NCI-H1048 (cell line): ENCODE results near the gene FAM163B.

Source experiments
- DNase-seq: peaks from one replicate; lab custom pipeline; 2025; lab: John Stamatoyannopoulos, UW

The FAM163B gene

DNA sequence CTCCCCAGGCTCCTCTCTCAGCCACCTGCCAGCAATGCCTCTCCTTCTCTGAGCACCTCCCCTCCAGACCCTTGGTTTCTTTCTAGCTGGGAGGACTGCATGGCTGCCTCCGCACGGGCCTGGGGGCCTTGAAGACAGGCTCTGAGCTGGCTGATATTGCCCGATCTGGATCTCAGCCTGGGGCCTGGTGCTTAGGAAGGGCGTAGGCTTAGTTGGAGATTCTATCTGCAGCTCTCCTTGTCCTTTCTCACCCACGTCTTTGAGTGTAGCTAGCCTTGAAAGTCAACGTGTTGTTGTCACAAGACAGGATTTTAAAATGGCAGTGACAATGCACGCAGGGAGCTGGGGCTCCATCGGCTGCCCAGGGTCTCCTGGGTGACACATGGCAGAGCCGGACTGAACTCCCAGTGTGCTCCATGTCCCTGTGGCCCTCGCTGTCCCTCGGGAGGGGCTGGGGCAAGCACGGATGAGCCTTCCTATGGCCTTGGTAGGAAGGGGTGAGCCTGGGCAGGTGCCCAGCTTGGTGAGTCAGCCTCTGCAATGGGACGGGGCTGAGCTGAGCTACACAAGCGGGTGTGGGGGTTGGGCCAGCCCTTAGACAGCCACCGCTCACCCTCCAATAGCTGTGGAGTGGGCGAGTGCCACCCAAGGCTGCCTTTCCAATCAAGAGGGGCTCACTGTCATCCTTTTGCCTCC is 65.3 kb downstream of the FAM163B start:
- no peak for DNase-seq

DNA sequence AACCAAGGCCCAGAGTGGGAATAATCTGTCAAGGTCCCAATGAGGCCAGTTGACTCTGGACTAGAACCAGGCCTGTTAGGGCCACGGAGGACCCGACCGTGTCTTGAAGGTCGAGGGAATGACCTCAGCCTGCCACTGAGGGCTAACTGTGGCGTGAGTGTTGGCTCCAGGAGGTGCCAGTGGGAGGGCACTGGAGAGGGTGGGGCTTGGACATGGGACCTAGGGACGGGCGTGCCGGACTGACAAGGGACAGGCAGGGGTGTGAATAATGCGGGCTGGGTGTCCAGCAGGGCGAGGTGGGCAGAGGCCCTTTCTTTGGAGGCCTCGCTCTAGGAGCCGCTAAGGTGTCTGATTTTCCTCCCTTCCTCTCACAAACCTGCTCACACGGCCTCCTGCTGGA is 67.2 kb downstream of the FAM163B start:
- no peak for DNase-seq

DNA sequence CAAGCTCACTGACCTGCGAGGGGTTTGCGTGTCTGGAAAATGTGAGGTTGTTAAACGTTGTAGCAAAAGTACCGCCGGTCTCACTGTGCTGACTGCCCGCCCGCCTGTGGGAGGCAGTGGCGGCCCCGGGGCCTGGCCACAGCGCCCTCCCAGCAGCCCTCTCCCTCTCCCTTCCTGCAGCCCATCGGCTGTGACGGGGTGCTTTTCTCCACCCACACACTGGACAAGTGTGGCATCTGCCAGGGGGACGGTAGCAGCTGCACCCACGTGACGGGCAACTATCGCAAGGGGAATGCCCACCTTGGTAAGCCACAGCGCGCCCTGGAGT is 68.5 kb downstream of the FAM163B start:
- DNase-seq = no peak

DNA sequence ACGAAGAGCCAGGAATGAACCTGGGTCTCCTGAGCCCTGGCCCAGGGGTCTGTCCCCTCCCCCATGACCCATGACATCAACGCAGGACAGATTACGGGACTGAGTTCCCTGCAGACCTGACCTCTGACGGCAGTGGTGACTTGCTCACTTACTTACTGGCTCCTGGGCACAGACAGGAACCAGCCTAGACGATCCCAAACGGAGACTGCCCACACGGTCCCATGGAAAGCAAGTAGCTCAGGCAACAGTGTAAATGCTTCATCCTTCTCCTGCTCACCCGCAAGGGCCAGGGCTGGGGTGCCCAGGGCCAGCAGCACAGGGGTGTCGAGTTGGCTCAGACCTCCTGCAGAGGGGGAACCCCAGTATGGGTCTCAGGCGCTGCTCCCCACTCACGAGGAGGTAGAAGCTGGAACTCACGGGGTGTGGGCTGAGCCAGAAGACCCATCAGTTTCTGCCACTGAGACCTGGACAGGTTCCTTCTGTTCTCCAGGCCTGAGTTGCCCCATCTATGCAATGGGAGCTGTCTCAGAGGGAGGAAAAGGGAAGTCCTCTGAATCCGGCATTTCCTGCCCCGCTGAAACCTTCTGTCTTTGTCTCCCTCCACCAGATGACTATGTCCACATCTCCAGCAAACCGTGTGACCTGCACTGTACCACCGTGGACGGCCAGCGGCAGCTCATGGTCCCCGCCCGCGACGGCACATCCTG is 69.0 kb downstream of the FAM163B start:
- no peak for DNase-seq

DNA sequence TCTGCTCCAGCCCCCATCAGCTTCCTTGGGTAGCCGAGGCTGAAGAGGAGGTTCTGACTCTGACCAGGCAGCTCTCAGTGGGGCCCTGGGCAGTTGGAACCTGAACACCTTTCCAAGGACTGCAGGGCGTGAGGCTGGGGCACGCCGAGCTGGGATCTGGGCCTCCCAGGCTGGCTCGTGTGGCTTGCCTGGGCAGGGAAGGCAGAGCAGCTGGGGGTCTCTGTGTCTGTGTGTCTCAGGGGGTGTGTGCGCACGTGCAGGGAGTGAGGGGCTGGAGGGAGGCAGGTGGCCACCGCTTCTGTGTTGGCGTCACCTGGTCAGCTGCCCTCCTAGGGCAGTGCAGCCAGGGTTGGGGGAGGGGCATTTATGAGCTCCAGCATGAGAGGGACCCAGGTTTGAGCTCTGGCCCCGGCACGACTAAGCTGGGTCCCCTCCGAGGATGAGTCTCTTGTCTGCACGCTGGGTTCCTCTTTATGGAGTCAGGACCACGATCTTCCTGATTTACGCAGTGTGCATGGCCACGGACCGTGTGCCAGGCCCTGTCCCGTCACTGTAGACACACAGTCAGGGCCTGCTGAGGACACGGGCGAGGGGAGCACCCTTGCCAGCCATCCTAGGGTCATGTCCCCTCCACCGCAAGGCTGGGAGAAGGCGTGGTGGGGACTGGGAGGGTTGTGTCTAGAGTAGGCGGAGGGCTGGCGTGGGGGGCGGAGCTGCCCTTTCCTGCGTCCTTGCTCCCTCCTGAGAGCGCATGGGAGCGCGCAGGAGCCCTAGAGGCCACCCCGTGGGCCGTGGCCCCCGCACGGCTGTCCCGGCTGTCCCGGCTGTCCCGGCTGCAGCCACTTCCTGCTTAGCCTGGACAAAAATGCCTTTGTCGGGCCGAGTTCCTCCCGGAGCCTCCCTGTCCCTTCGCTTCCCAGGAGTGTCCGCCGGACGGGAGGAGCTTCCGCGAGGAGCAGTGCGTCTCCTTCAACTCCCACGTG is 70.0 kb downstream of the FAM163B start:
- DNase-seq = no peak

DNA sequence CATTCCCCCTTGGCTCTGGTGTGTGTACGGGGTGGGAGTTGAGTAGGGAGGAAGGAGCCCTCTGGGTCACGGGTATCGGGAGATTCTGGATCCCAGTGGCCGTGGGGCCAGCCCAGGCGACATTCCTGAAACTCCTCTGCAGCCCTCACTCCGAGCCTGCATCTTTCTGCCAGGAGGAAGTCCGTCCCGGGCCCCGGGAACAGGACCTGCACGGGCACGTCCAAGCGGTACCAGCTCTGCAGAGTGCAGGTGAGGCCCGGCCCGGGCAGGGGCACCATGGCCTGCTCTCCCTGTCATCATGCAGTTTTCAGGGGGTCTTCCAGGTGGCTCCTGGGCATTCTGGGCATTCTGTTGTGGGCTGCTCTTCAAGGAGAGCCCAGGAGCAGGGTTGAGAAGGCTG is 71.0 kb downstream of the FAM163B start:
- DNase-seq = no peak

DNA sequence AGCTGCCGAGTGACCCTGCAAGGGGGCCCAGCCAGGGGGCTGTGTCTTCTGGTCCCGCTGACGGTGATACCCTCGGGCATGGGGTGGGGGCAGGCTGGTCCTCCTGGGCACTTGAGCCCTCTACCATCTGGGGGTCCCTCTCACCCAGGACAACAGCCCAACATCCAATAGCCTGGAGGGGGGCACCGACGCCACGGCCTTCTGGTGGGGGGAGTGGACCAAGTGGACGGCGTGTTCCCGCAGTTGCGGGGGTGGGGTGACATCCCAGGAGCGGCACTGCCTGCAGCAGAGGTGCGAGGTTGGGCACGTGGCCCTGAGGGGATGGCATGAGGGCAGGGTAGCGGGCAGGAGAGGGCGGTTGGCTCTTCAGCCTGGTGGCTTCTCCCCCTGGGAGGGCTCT is 71.9 kb downstream of the FAM163B start:
- DNase-seq = no peak

DNA sequence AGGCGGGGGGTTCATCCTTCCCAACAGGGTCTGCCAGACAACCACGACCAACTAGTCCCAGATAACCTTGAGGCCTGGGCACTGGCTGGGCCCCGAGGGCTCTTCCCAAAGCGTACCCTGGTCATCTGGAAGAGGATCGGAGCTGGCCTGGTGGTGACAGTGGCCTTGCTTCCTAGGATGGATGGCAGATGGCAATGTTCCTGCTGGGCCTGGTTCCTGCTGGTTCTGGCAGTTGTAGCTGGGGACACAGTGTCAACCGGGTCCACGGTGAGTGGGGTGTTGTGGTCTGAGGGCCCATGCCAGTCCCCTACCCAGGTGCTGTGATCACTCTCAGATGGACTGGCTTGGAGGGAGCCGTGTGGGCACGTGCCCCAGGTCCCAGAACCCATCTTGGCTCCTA is 72.7 kb downstream of the FAM163B start:
- DNase-seq = no peak

DNA sequence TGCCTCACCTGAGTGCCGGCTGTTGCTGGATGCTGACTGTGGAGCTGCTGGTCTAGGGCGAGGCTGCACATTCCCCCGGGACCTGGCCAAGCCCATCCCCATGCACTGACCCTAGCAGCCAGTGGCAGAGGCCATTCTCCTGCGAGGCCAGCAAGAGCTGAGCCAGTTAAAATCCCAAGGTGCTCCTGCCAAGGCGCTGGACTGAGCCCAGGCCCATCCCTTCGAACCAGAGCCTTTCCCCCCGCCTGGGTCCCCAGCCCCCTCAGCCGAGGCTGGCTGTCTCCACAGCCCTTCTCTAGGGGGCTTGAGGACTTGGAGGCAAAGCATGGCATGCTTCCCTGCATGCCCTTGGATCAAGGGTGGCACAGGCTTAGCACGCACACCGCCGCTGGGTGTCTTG is 73.1 kb downstream of the FAM163B start:
- DNase-seq = no peak

DNA sequence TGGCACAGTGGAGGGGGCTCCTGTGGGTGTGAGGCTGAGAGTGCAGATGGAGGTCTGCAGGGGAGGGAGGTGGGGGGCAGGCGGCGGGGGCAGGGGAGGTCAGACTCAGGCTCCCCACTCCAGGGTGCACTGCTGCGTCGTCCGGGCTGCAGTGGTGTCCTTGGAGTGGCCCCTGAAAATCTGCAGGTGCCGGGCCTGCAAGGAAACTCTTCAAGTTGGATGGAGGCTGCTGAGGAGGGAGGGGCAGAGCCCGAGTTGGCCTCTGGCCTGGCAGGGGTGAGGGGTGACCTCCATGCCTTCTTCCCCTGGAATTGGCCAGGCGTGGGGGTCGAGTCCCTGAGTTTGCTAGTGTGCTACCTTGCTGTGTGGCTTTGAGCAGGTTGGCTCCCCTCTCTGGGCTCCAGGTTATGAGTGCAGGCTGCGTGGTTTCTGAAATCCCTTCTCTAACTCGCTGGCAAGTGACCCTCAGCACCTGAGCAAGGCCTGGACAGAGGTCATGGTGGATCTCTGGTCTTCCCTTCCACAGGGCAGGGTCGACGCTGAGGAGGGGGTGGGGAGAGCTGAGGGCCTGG is 73.8 kb downstream of the FAM163B start:
- DNase-seq = no peak

DNA sequence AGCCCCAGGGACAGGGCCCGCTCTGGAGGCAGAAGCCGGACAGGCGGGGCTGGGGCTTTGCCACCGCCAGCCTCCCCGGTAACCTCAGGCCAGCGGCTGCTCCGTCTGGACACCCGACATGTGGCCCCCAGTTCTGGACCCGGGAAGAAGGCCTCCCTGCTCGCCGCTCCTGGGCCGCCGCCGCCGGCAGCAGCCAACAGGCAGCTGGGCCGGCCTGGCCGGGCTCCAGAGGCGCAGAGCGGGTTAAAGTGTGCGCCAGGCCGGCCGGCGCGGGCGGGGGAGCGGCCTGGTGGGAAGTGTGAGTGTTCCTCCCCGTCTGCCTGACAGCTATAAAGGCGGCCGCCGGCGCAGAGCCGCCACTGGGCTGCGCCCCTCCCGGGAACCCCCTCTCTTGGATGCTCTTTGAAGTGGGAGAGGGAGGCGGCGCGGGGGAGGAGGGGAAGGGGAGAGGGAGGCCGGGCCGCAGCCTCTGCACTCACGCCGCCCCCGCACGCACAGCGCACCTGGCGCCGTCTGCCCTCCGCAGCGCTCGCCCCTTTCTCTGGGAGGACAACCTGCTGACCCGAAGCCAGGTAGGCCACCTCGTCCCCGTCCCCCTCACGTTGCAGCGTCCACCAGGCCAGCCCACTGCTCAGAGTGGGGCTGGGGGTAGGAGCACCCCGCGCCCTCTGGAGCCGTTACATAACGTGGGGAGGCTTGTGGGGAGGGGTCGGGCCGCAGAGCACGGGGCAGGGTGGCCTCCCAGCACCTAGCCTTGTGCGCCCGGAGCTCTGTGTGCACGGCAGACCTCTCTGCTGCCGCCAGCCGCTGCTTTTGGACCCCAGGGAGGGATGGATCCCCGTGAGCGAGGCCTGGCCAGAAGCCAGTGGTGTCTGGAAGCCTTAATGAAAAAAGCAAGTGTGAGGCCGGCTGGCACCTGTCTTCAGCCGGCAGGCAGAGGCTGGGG is 74.6 kb downstream of the FAM163B start, which contains the start of gene ADAMTSL2:
ADAMTSL2 (plus strand) TSS at position 359 of the 946 bp plus-strand sequence. CDS start 2,009 bp downstream, outside the sequence.
- no peak for DNase-seq

DNA sequence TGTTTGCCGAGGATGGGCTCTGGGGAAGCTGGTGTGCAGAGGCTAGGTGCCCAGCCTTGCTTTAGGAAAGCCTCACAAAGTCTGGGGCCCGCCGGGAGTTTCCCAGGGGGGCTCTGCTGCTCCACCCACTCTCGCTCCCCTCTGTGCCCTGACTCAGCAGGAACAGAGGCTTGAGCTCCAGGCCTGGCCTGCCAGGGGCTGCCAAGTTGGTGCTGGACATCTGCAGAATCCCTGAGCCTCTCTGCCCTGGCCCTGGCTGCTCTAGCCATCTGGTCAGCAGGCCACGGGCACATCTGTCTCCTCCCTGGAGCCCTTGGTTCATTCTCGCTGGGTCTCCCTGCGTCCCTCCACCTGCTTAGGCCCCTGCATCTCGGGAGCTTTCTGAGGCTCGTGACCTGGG is 75.3 kb downstream of the FAM163B start:
- DNase-seq = no peak

DNA sequence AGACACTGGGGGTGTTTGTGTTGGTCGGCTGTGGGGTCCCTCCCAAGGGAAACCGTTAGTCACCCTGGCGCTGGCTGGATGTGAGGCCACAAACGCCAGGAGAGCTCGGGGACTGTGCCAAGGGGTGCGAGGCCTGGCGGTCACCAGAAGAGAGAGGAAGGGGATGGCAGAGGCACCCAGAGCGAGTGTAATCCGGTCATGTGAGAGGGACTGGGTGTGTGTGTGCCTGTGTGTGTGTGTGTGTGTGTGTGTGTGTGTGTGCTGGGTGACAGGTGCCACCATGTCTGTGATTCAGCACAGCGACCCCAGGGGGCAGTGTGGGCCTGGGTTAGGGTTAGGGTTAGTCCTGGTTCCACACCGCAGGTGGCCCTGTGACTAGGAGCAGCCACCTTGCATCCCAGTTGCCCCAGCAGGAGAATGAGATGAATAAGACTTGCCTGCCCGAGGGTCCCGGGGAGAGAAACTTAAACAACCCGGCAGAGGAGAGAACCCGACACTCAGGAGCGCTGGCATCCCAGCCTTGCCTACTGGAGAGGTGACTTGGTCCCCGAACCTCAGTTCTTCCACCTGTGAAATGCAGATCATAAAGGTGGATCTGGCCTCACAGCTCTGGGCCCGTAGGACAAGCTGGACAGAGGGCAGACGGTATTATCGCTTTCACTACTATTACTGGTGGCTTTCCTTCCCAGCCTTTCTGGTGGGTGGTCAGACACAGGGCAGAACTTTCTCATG is 76.1 kb downstream of the FAM163B start:
- DNase-seq = no peak

DNA sequence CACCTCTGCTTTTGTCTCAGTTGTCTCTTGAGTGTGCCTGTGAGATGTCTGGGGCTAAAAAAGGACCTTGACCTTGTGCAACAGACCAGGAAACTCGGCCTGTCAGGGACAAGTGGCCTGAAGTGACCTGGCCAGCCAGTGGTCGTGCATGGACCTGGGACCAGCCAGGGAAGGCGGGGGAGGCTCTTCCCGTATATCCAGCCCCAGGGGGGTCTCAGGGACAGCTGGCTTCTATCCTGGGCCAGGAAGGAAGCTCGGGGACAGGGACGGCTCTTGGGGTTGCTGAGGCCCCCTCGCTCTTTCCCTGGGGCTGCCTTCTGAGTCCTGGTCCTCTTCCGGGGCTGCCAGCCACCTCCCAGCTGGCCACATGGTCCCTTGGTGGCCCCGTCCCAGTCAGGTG is 77.9 kb downstream of the FAM163B start:
- no peak for DNase-seq

DNA sequence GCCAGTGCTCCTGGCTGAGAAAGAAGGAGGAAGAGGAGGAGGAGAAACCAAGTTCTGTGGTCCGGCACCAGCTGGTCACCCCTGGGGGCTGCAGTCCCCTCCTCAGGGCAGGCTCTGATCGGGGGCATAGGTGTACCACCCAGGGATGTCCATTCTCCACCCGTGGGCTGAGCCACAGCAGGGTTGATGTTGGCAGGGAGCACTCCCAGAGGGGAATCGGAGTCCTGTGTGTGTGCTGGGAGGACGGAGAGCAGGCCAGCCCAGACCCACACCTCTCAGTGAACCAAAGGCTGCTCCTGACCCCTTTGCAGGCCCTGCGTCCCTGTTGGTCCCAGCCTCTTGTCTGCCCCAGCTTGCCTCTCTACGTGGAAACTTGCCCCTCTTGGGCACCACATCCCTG is 79.3 kb downstream of the FAM163B start:
- no peak for DNase-seq

DNA sequence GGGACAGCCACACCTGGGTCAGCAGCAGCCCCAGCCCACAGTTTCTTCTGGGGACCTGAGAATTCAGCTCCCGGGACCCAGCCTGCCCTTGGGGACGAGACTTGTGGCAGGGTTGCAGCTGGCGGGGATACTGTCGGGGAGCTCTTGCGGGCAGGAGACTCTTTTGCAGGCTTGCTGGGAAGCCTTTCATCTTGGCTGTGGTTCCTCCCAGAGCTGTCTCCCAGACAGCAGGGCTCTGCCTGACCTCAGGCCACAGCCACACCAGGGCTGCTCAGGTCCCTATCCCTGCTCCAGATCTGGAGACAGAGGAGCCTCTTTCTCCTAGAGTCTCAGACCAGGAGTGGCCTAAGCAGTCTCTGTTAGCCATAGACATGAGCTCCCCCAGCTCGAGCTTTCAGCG is 79.7 kb downstream of the FAM163B start:
- DNase-seq = no peak

DNA sequence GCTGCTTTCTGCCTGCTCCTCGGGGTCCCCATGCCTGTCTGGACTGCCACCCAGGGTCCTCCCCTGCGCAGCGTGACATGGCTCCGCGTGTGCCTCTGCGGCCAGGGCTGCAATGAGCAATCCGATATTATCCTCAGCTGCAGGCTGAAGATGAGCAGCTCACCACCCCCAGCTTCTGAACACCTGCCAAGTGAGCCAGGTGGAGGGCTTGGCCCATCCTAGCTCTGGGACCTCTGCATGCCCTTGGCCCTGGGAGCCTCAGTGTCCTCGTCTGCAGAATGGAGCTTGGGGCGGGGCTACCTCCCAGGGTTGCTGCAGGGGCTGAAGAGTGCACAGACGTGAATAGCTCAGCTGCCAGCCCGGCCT is 80.3 kb downstream of the FAM163B start:
- no peak for DNase-seq

DNA sequence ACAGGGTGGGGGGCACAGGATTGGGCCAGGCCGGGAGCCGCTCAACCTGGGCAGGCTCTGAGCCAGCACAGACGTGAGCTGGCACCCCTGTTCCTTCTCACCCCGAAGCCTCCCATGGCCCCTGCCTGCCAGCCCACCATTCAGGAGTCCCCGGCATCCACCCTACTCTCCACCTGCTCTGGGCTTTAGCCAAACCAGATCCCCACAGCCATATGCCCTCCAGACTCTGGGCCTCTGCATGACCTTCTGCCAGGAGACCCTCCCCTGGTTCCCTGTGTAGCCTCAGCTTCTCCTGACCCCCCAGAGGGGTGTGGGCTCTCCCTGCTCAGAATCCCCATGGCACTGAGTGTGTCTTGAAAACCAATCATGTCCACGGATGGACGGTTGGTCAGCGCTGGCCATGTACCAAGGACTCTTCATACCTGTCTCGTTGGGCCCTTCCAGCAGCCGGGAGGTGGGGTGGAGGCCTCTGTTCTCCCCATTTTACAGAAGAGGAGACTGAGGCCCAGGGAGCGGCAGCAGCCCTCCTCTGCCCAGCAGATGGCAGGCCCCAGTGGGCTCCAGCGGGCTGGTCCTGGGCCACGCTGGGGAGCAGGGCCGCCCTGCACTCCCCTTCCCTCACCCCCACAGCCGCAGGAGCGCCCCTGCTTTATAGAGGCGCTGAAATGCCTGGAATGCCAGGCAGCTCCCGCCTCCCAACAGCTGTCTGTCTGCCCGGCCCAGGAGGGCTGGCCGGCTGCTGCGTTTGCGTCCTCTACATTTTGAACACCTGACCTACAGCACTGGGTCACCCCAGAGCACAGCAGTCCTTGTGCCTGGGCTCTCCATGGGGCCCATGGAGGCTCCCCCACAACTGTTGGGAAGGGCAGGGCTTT is 81.0 kb downstream of the FAM163B start:
- DNase-seq = no peak

DNA sequence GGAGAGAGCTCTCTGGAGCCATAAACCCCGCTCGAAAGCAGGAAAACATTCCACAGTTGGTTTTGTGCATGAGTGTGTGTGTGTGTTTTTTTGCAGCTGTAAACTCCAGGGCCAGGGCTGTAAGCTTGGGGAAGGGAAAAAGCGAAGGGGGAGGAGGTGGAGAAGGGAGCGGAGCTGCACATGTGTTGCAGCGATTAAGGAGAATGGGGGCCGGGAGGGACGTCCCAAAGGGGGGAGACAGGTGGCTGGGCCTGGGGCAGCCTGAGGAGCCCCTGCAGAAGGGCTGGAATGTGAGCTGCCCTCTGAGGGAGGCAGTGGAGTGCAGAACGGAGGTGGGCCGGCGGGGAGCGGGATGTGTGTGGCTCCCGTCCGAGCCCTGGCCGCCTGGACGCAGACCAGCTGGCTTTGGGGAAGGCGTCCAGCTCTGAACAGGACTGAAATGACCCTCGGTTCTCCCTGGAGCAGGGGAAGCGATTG is 81.7 kb downstream of the FAM163B start:
- no peak for DNase-seq
